Gastroesophageal sphincter (tissue), 4 donors: Measurements from ENCODE around the gene FAM120A. TPM values are rescaled to one million over a fixed set of nuclear protein-coding genes. Genes with fewer than 3 reads are reported as not detected.

Experiments used
- ATAC-seq: fragments of 150-250 bp; one replicate; pipeline ENCODE4 v1.9.1; 2016; ENCODE audit warnings: mild to moderate bottlenecking, moderate library complexity
- H3K27ac ChIP-seq, 4 donors: fragments of 200-600 bp; sonication (generic) in 3 of 4; 1 replicate in 3 of 4; 2 replicates in 1 of 4; pipeline ENCODE4 v1.5.1; 2016 to 2019
- H3K27me3 ChIP-seq: fragments of 200-600 bp; sonication (generic); one replicate; pipeline ENCODE4 v1.5.1; 2019
- H3K36me3 ChIP-seq, 2 donors: fragments of 200-600 bp; sonication (generic); one replicate each; pipeline ENCODE4 v1.5.1; 2019; ENCODE audit warnings: control low read depth in 1 of 2
- H3K4me1 ChIP-seq, 3 donors: fragments of 200-600 bp; sonication (generic); 1 replicate in 2 of 3; 2 replicates in 1 of 3; pipeline ENCODE4 v1.5.1; 2016 to 2019; ENCODE audit warnings: control low read depth in 2 of 3
- H3K4me3 ChIP-seq, 2 donors: fragments of 200-600 bp; sonication (generic); one replicate each; pipeline ENCODE4 v1.5.1; 2019; ENCODE audit warnings: mild to moderate bottlenecking in 1 of 2, moderate library complexity in 1 of 2
- H3K9me3 ChIP-seq, 3 donors: fragments of 200-600 bp; sonication (generic); one replicate each; pipeline ENCODE4 v1.5.1; 2017 to 2019; ENCODE audit warnings: control low read depth in 2 of 3
- CTCF ChIP-seq, 4 experiments: fragments of 200-600 bp in 2 of 4; fragments of 450-650 bp in 2 of 4; sonication (generic) in 1 of 4; IDR thresholded peaks; one replicate each; pipeline ENCODE4 v1.5.1; 2017 to 2019; ENCODE audit warnings: antibody characterized with exemption in 4 of 4, mild to moderate bottlenecking in 2 of 4, moderate library complexity in 2 of 4
- EP300 ChIP-seq: sonication (generic); formaldehyde crosslinking; IDR thresholded peaks from one replicate; pipeline ENCODE4 v1.6.1; 2017; ENCODE audit warnings: antibody characterized with exemption, mild to moderate bottlenecking
- POLR2A ChIP-seq, 2 donors: fragments of 450-650 bp; IDR thresholded peaks; one replicate each; pipeline ENCODE4 v1.6.1; 2017; ENCODE audit warnings: antibody characterized with exemption in 2 of 2, mild to moderate bottlenecking in 2 of 2, moderate library complexity in 1 of 2
- POLR2AphosphoS5 ChIP-seq: sonication (generic); formaldehyde crosslinking; IDR thresholded peaks from one replicate; pipeline ENCODE4 v1.6.1; 2017; ENCODE audit warnings: antibody characterized with exemption
- WGBS, 2 donors: methylation state at CpG; one replicate each; pipeline ENCODE4 v1.1.5; 2018; ENCODE audit warnings: low coverage in 1 of 2; 5-methylcytosine and 5-hydroxymethylcytosine counted together
- total RNA-seq, 4 donors: library from RNA; depleted of rRNA; stranded (reverse); fragments of >200 nt; gene quantifications; one replicate each; pipeline ENCODE4 v1.1.0, GENCODE V29; 2016

Gene FAM120A
- total RNA-seq, 4 donors from 2014 or later = 68.6 to 116 (median 75.7) TPM

- peak overlapping the region in 2 of 4 donors; percentile 16 to 32 for H3K27ac ChIP-seq
- H3K4me1 ChIP-seq = peaks cover 0 to 86% (median 32%) of the 10 kb centered on the region in 3 donors
- TF ChIP-seq POLR2AphosphoS5 = no peak
- 33 to 40% methylated on average over 5 to 8 of the region's 13 CpGs for WGBS, 2 donors
- no peaks in the 10 kb centered on the region for H3K36me3 ChIP-seq
- no peaks in the 10 kb centered on the region for H3K9me3 ChIP-seq
- no peak for ATAC-seq
- H3K4me3 ChIP-seq = no peak overlapping the region
- H3K27me3 ChIP-seq = no peaks in the 10 kb centered on the region
Observed at GRCh38 chr9:93591301-93592007, 140.0 kb downstream of the FAM120A start.

- H3K4me1 ChIP-seq = peaks cover 0 to 79% (median 32%) of the 10 kb centered on the region in 3 donors
- TF ChIP-seq POLR2A (IDR thresholded peaks at IDR 0.05) (no peak), EP300 (no peak), POLR2AphosphoS5 (no peak), CTCF (IDR thresholded peaks at IDR 0.05) (no peak)
Observed at GRCh38 chr9:93592008-93592642, 140.6 kb downstream of the FAM120A start.

GRCh38 chr9:93592643-93593021 is 141.1 kb downstream of the FAM120A start:
- Histone ChIP-seq H3K36me3 (no peaks in the 10 kb centered on the region), H3K4me1 (peaks cover 0 to 78% (median 32%) of the 10 kb centered on the region in 3 donors), H3K27ac (no peak overlapping the region), H3K27me3 (no peaks in the 10 kb centered on the region), H3K9me3 (no peaks in the 10 kb centered on the region), H3K4me3 (no peak overlapping the region)
- TF ChIP-seq EP300 (no peak), POLR2AphosphoS5 (no peak), CTCF (IDR thresholded peaks at IDR 0.05) (peak in 2 of 4 experiments; percentile 8 to 21), POLR2A (IDR thresholded peaks at IDR 0.05) (no peak)
- WGBS, 2 donors = no CpG with 5 or more reads among the region's 2 CpGs
- ATAC-seq = no peak

More at GRCh38 chr9:93592008-93592642, 140.6 kb downstream of the FAM120A start:
- Histone ChIP-seq H3K4me3 (no peak overlapping the region), H3K27ac (peak overlapping the region in 1 of 4 donors; percentile 32), H3K9me3 (no peaks in the 10 kb centered on the region), H3K36me3 (no peaks in the 10 kb centered on the region), H3K27me3 (no peaks in the 10 kb centered on the region)
- 50 to 100% methylated on average over 2 to 3 of the region's 8 CpGs for WGBS, 2 donors
- ATAC-seq = no peak

- no peaks in the 10 kb centered on the region for H3K36me3 ChIP-seq
- no peaks in the 10 kb centered on the region for H3K9me3 ChIP-seq
- peaks cover 0 to 78% (median 32%) of the 10 kb centered on the region in 3 donors for H3K4me1 ChIP-seq
- H3K27ac ChIP-seq = no peak overlapping the region
- TF ChIP-seq POLR2A (IDR thresholded peaks at IDR 0.05) (no peak), EP300 (no peak), CTCF (IDR thresholded peaks at IDR 0.05) (no peak), POLR2AphosphoS5 (no peak)
- WGBS, 2 donors = 60 to 92% methylated on average over 1 to 2 of the region's 2 CpGs
- no peak overlapping the region for H3K4me3 ChIP-seq
- H3K27me3 ChIP-seq = no peaks in the 10 kb centered on the region
- no peak for ATAC-seq
Observed at GRCh38 chr9:93593144-93593658, 141.7 kb downstream of the FAM120A start.

- Histone ChIP-seq H3K27ac (no peak overlapping the region), H3K9me3 (no peaks in the 10 kb centered on the region), H3K4me1 (peaks cover 0 to 78% (median 28%) of the 10 kb centered on the region in 3 donors), H3K27me3 (no peaks in the 10 kb centered on the region), H3K36me3 (no peaks in the 10 kb centered on the region), H3K4me3 (no peak overlapping the region)
- 72 to 78% methylated on average over 3 of the region's 9 CpGs for WGBS, 2 donors
- ATAC-seq = no peak
- no peak for TF ChIP-seq POLR2AphosphoS5
- no peak for TF ChIP-seq CTCF (IDR thresholded peaks at IDR 0.05)
- no peak for TF ChIP-seq POLR2A (IDR thresholded peaks at IDR 0.05)
- no peak for TF ChIP-seq EP300
Observed at GRCh38 chr9:93594041-93594756, 142.7 kb downstream of the FAM120A start.
